ENCODE measurements around the gene ZCWPW1. TPM values are rescaled to one million over a fixed set of nuclear protein-coding genes. Genes with fewer than 3 reads are reported as not detected.
A peak's percentile ranks its signal among the peaks of the same experiment; 100 is the strongest.

ZCWPW1 gene
- total RNA-seq, 1 experiment from 2014 or later: 0.45 TPM

- no TSS peak for BruUV-seq (replicated peaks)
- TF ChIP-seq EZH2 (IDR thresholded peaks at IDR 0.05; ENCODE audit: borderline replicate concordance, low read depth, low read length, poor library complexity, severe bottlenecking) (no peak), CTCF (conservative IDR thresholded peaks at IDR 0.05; ENCODE audit: low read depth, low read length) (peak; percentile 70)
- H3K9me3 ChIP-seq (ENCODE audit: low read depth, low read length, poor library complexity, severe bottlenecking): no peaks in the 10 kb centered on the region
- H3K4me1 ChIP-seq (ENCODE audit: insufficient read depth, low read length, poor library complexity, severe bottlenecking): no peaks in the 10 kb centered on the region
- no peaks in the 10 kb centered on the region for H3K36me3 ChIP-seq (ENCODE audit: insufficient read depth, low read length, poor library complexity, severe bottlenecking)
- no peak overlapping the region for H3K4me3 ChIP-seq (ENCODE audit: low read depth, low read length, poor library complexity, severe bottlenecking)
- peaks cover 9% of the 10 kb centered on the region for H3K27me3 ChIP-seq (replicated peaks; ENCODE audit: insufficient read depth, low read depth, low read length, poor library complexity)
- H3K27ac ChIP-seq (ENCODE audit: low read depth, low read length, poor library complexity, severe bottlenecking): no peak overlapping the region
- peak; percentile 80 for DNase-seq (ENCODE audit: low spot score)
- CTCF ChIA-PET: interaction anchor here (0.6 kb wide), 1 partner anchor 275 kb away, joined by 3 read pairs; no protein-coding TSS in a partner anchor
- POLR2A ChIA-PET (ENCODE audit: low non-redundant PET): interaction anchor here (0.6 kb wide), 1 partner anchor 439 kb away, joined by 3 read pairs; no protein-coding TSS in a partner anchor
- intact Hi-C loops (cut with micrococcal nuclease; ENCODE audit: unreplicated experiment): loop anchor here (5.0 kb wide), 1 partner anchor 275 kb away; no protein-coding TSS in a partner anchor
These were observed 21.0 kb downstream of the ZCWPW1 start for GRCh38 chr7:100407285-100408180.

- ChIA-PET POLR2A (ENCODE audit: low non-redundant PET) (no interaction called here), CTCF (no interaction called here)
- H3K27me3 ChIP-seq (replicated peaks; ENCODE audit: insufficient read depth, low read depth, low read length, poor library complexity): peaks cover 9% of the 10 kb centered on the region
- DNase-seq (ENCODE audit: low spot score): no peak
- intact Hi-C loops (cut with micrococcal nuclease; ENCODE audit: unreplicated experiment): loop anchor here (5.0 kb wide), 1 partner anchor 274 kb away; no protein-coding TSS in a partner anchor
- H3K27ac ChIP-seq (ENCODE audit: low read depth, low read length, poor library complexity, severe bottlenecking): no peak overlapping the region
- no TSS peak for BruUV-seq (replicated peaks)
- no peaks in the 10 kb centered on the region for H3K4me1 ChIP-seq (ENCODE audit: insufficient read depth, low read length, poor library complexity, severe bottlenecking)
- no peak for TF ChIP-seq EZH2 (IDR thresholded peaks at IDR 0.05; ENCODE audit: borderline replicate concordance, low read depth, low read length, poor library complexity, severe bottlenecking)
- no peak for TF ChIP-seq CTCF (conservative IDR thresholded peaks at IDR 0.05; ENCODE audit: low read depth, low read length)
- no peaks in the 10 kb centered on the region for H3K36me3 ChIP-seq (ENCODE audit: insufficient read depth, low read length, poor library complexity, severe bottlenecking)
- H3K9me3 ChIP-seq (ENCODE audit: low read depth, low read length, poor library complexity, severe bottlenecking): no peaks in the 10 kb centered on the region
- H3K4me3 ChIP-seq (ENCODE audit: low read depth, low read length, poor library complexity, severe bottlenecking): no peak overlapping the region
These were observed 21.7 kb downstream of the ZCWPW1 start for GRCh38 chr7:100406767-100407166.

- ChIA-PET POLR2A (ENCODE audit: low non-redundant PET) (interaction anchor here (1.0 kb wide), 1 partner anchor 34 kb away, joined by 4 read pairs; the partner anchor contains the start of gene PPP1R35), CTCF (no interaction called here)
- BruUV-seq (replicated peaks): no TSS peak
- Histone ChIP-seq H3K27me3 (replicated peaks; ENCODE audit: insufficient read depth, low read depth, low read length, poor library complexity) (no peaks in the 10 kb centered on the region), H3K4me1 (ENCODE audit: insufficient read depth, low read length, poor library complexity, severe bottlenecking) (no peaks in the 10 kb centered on the region), H3K27ac (ENCODE audit: low read depth, low read length, poor library complexity, severe bottlenecking) (no peak overlapping the region), H3K9me3 (ENCODE audit: low read depth, low read length, poor library complexity, severe bottlenecking) (no peaks in the 10 kb centered on the region), H3K4me3 (ENCODE audit: low read depth, low read length, poor library complexity, severe bottlenecking) (no peak overlapping the region), H3K36me3 (ENCODE audit: insufficient read depth, low read length, poor library complexity, severe bottlenecking) (no peaks in the 10 kb centered on the region)
- no peak for DNase-seq (ENCODE audit: low spot score)
- TF ChIP-seq EZH2 (IDR thresholded peaks at IDR 0.05; ENCODE audit: borderline replicate concordance, low read depth, low read length, poor library complexity, severe bottlenecking) (no peak), CTCF (conservative IDR thresholded peaks at IDR 0.05; ENCODE audit: low read depth, low read length) (no peak)
- intact Hi-C loops (cut with micrococcal nuclease; ENCODE audit: unreplicated experiment): no loop called here
These were observed 26.3 kb downstream of the ZCWPW1 start for GRCh38 chr7:100402241-100402640.

Data from A673 (cell line).